Brain microvascular endothelial cell (primary cell): ENCODE measurements around the gene FAM174B.
A peak's percentile ranks its signal among the peaks of the same experiment; 100 is the strongest.

Experiments used
- DNase-seq: peaks from one replicate; pipeline ENCODE4 v3.0.0-alpha.2; 2020
- H3K27ac ChIP-seq: fragments of 250-450 bp; sonication (Bioruptor Pico); 2 replicates; pipeline ENCODE4 v1.5.1; 2020; ENCODE audit warnings: mild to moderate bottlenecking, moderate library complexity
- H3K27me3 ChIP-seq: fragments of 250-450 bp; sonication (Bioruptor Pico); replicated peaks from 2 replicates; pipeline ENCODE4 v1.5.1; 2020; ENCODE audit warnings: mild to moderate bottlenecking
- H3K36me3 ChIP-seq: fragments of 250-450 bp; sonication (Bioruptor Pico); replicated peaks from 2 replicates; pipeline ENCODE4 v1.5.1; 2020; ENCODE audit warnings: mild to moderate bottlenecking
- H3K4me3 ChIP-seq: 2 replicates; pipeline ENCODE4 v1.5.1; 2011; ENCODE audit warnings: low read depth, mild to moderate bottlenecking, control low read depth, low read length, moderate library complexity
- CTCF ChIP-seq: IDR thresholded peaks from 2 replicates; pipeline ENCODE4 v1.5.1; 2011; ENCODE audit warnings: low read depth, mild to moderate bottlenecking, moderate library complexity, low read length, control low read depth, inconsistent platforms; ENCODE audit errors: missing control alignments
- in situ Hi-C: cut with HindIII; loops from 2 replicates; pipeline ENCODE4 v1.10.0; 2017; ENCODE audit warnings: low sequenced_read_pairs, low pct_ligation_motif_present

Gene FAM174B

GRCh38 chr15:92655178-92655995, at the start of gene FAM174B:
TSS of gene FAM174B (minus strand) at chr15:92655775.
- no peaks in the 10 kb centered on the region for H3K36me3 ChIP-seq
- no peak within 1 kb of the TSS for H3K27ac ChIP-seq
- TF ChIP-seq CTCF, result no peak
- peak within 1 kb of the TSS; percentile 53 for H3K4me3 ChIP-seq
- in situ Hi-C loops, result no loop called here
- peaks cover 9% of the 10 kb centered on the region for H3K27me3 ChIP-seq
- no peak for DNase-seq

- Histone ChIP-seq H3K36me3 (no peaks in the 10 kb centered on the region), H3K27ac (no peak overlapping the region), H3K4me3 (no peak overlapping the region), H3K27me3 (no peaks in the 10 kb centered on the region)
- no peak for DNase-seq
- TF ChIP-seq CTCF, result no peak
- in situ Hi-C loops, result no loop called here
These were observed 40.5 kb upstream of the FAM174B start for GRCh38 chr15:92696096-92696495.

GRCh38 chr15:92693691-92694331, 38.2 kb upstream of the FAM174B start:
- Histone ChIP-seq H3K27me3 (no peaks in the 10 kb centered on the region), H3K27ac (no peak overlapping the region), H3K4me3 (no peak overlapping the region), H3K36me3 (no peaks in the 10 kb centered on the region)
- TF ChIP-seq CTCF, result peak; percentile 71
- peak; percentile 31 for DNase-seq
- in situ Hi-C loops, result no loop called here

GRCh38 chr15:92690395-92690794, 34.8 kb upstream of the FAM174B start:
- in situ Hi-C loops, result no loop called here
- H3K4me3 ChIP-seq, result no peak overlapping the region
- no peak overlapping the region for H3K27ac ChIP-seq
- H3K36me3 ChIP-seq, result no peaks in the 10 kb centered on the region
- no peaks in the 10 kb centered on the region for H3K27me3 ChIP-seq
- TF ChIP-seq CTCF, result no peak
- DNase-seq, result no peak

- Histone ChIP-seq H3K36me3 (no peaks in the 10 kb centered on the region), H3K27me3 (no peaks in the 10 kb centered on the region), H3K4me3 (no peak overlapping the region), H3K27ac (no peak overlapping the region)
- no peak for TF ChIP-seq CTCF
- DNase-seq, result no peak
- in situ Hi-C loops, result no loop called here
These were observed 32.2 kb upstream of the FAM174B start for GRCh38 chr15:92687746-92688145.

GRCh38 chr15:92687195-92687602, 31.6 kb upstream of the FAM174B start:
- no peak for DNase-seq
- no peaks in the 10 kb centered on the region for H3K27me3 ChIP-seq
- in situ Hi-C loops, result no loop called here
- no peak for TF ChIP-seq CTCF
- H3K36me3 ChIP-seq, result no peaks in the 10 kb centered on the region
- H3K4me3 ChIP-seq, result no peak overlapping the region
- H3K27ac ChIP-seq, result no peak overlapping the region
